Left lung (tissue), 10 donors: Measurements from ENCODE around the gene L3MBTL2. TPM values are rescaled to one million over a fixed set of nuclear protein-coding genes. Genes with fewer than 3 reads are reported as not detected.

Source experiments
- ATAC-seq: fragments of 200-7000 bp; cut with Tn5 transposase; one replicate; pipeline ENCODE4 v1.9.1; 2020; ENCODE audit warnings: moderate library complexity
- DNase-seq, 4 donors: peaks; one replicate each; pipeline ENCODE4 v3.0.0-alpha.2; 2013 to 2020
- H3K27ac ChIP-seq, 2 donors: fragments of 200-600 bp; sonication (generic) in 1 of 2; one replicate each; pipeline versions ENCODE4 v1.5.0 to v1.8.0; 2020 to 2021
- H3K27me3 ChIP-seq, 2 donors: fragments of 200-600 bp; sonication (generic) in 1 of 2; one replicate each; pipeline versions ENCODE4 v1.5.0 to v1.8.0; 2020 to 2021
- H3K36me3 ChIP-seq, 2 donors: fragments of 200-600 bp; sonication (generic) in 1 of 2; one replicate each; pipeline versions ENCODE4 v1.5.0 to v1.8.0; 2020 to 2021
- H3K4me1 ChIP-seq, 2 donors: fragments of 200-600 bp; one replicate each; pipeline ENCODE4 v1.8.0; 2021
- H3K4me3 ChIP-seq, 2 donors: fragments of 200-600 bp; sonication (generic) in 1 of 2; one replicate each; pipeline versions ENCODE4 v1.5.0 to v1.8.0; 2020 to 2021; ENCODE audit warnings: mild to moderate bottlenecking in 1 of 2
- H3K9me3 ChIP-seq, 2 donors: fragments of 200-600 bp; sonication (generic) in 1 of 2; one replicate each; pipeline versions ENCODE4 v1.5.0 to v1.8.0; 2020 to 2021
- CTCF ChIP-seq, 2 donors: fragments of 200-600 bp; sonication (generic) in 1 of 2; IDR thresholded peaks; one replicate each; pipeline versions ENCODE4 v1.5.0 to v1.8.0; 2021; ENCODE audit warnings: antibody characterized with exemption in 2 of 2
- intact Hi-C, 2 donors: fragments of 100-400 bp; cut with DNase I; formaldehyde crosslinking; loops; one replicate each; pipeline versions ENCODE4 v1.11.2 to v1.14.2; 2022
- polyA plus RNA-seq, 6 donors: library from polyadenylated mRNA; unstranded; fragments of 120-200 nt; gene quantifications; one replicate each; pipeline ENCODE4 v1.2.1, GENCODE V29; 2013; ENCODE audit not compliant: insufficient read length in 6 of 6
- total RNA-seq, 2 donors: library from RNA; stranded (reverse); fragmentation: NEBNext Ultra II Directional; extraction: Animal tissue kit (Norgen Biotek cat#: 25700); gene quantifications; one replicate each; pipeline ENCODE4 v1.2.1, GENCODE V29; 2021
- donor health status: DM: no; HTN: yes; CAD: no.
- donor health status: DM: no; HTN: no; CAD: no.

L3MBTL2 gene
- total and polyA plus RNA-seq, 8 donors, result 21.8 to 25.9 (median 23.4) TPM

- Histone ChIP-seq H3K4me1 (peaks cover 0 to 24% of the 10 kb centered on the region in 2 donors), H3K9me3 (no peaks in the 10 kb centered on the region), H3K27ac (peak overlapping the region; percentile 33 to 67), H3K27me3 (no peaks in the 10 kb centered on the region), H3K36me3 (no peaks in the 10 kb centered on the region), H3K4me3 (peak overlapping the region; percentile 77 to 84)
- DNase-seq (peak; percentile 79 to 95 (median 85)), ATAC-seq (peak; percentile 90)
- intact Hi-C loops, result no loop called here
- TF ChIP-seq CTCF (IDR thresholded peaks at IDR 0.05), result no peak
These were observed 7.8 kb upstream of the L3MBTL2 start for GRCh38 chr22:41197038-41197972.

GRCh38 chr22:41198027-41198580, 7.0 kb upstream of the L3MBTL2 start:
- Histone ChIP-seq H3K4me3 (peak overlapping the region; percentile 77 to 84), H3K9me3 (no peaks in the 10 kb centered on the region), H3K27ac (peak overlapping the region; percentile 33 to 53), H3K36me3 (no peaks in the 10 kb centered on the region), H3K27me3 (no peaks in the 10 kb centered on the region), H3K4me1 (peaks cover 0 to 24% of the 10 kb centered on the region in 2 donors)
- intact Hi-C loops, result no loop called here
- TF ChIP-seq CTCF (IDR thresholded peaks at IDR 0.05), result no peak
- ATAC-seq (peak; percentile 52), DNase-seq (peak in 3 of 4 donors; percentile 40 to 84 (median 68))

GRCh38 chr22:41201141-41201540, 4.0 kb upstream of the L3MBTL2 start:
- H3K4me1 ChIP-seq, result peaks cover 0 to 33% of the 10 kb centered on the region in 2 donors
- H3K27ac ChIP-seq, result no peak overlapping the region
- intact Hi-C loops, result no loop called here
- peak in 1 of 4 donors; percentile 64 for DNase-seq
- H3K9me3 ChIP-seq, result no peaks in the 10 kb centered on the region
- no peaks in the 10 kb centered on the region for H3K36me3 ChIP-seq
- no peaks in the 10 kb centered on the region for H3K27me3 ChIP-seq
- H3K4me3 ChIP-seq, result no peak overlapping the region
- TF ChIP-seq CTCF (IDR thresholded peaks at IDR 0.05), result no peak
- ATAC-seq, result no peak

- Histone ChIP-seq H3K4me1 (peaks cover 0 to 28% of the 10 kb centered on the region in 2 donors), H3K9me3 (no peaks in the 10 kb centered on the region), H3K4me3 (no peak overlapping the region), H3K27me3 (no peaks in the 10 kb centered on the region), H3K36me3 (no peaks in the 10 kb centered on the region), H3K27ac (no peak overlapping the region)
- intact Hi-C loops, result no loop called here
- ATAC-seq (no peak), DNase-seq (no peak)
- TF ChIP-seq CTCF (IDR thresholded peaks at IDR 0.05), result no peak
These were observed 2.0 kb upstream of the L3MBTL2 start for GRCh38 chr22:41203118-41203517.

GRCh38 chr22:41204066-41204465, 1.0 kb upstream of the L3MBTL2 start:
- peaks cover 0 to 6% of the 10 kb centered on the region in 2 donors for H3K36me3 ChIP-seq
- ATAC-seq (no peak), DNase-seq (no peak)
- H3K4me1 ChIP-seq, result peaks cover 0 to 21% of the 10 kb centered on the region in 2 donors
- H3K27ac ChIP-seq, result no peak overlapping the region
- TF ChIP-seq CTCF (IDR thresholded peaks at IDR 0.05), result no peak
- H3K4me3 ChIP-seq, result no peak overlapping the region
- H3K27me3 ChIP-seq, result no peaks in the 10 kb centered on the region
- H3K9me3 ChIP-seq, result no peaks in the 10 kb centered on the region
- intact Hi-C loops, result no loop called here
